ENCODE data around the gene PLPP2. TPM values are rescaled to one million over a fixed set of nuclear protein-coding genes. Genes with fewer than 3 reads are reported as not detected.
A peak's percentile ranks its signal among the peaks of the same experiment; 100 is the strongest.

The PLPP2 gene
- total RNA-seq, 6 donors from 2014 or later: 7.1 to 50.1 (median 16.7) TPM

DNA sequence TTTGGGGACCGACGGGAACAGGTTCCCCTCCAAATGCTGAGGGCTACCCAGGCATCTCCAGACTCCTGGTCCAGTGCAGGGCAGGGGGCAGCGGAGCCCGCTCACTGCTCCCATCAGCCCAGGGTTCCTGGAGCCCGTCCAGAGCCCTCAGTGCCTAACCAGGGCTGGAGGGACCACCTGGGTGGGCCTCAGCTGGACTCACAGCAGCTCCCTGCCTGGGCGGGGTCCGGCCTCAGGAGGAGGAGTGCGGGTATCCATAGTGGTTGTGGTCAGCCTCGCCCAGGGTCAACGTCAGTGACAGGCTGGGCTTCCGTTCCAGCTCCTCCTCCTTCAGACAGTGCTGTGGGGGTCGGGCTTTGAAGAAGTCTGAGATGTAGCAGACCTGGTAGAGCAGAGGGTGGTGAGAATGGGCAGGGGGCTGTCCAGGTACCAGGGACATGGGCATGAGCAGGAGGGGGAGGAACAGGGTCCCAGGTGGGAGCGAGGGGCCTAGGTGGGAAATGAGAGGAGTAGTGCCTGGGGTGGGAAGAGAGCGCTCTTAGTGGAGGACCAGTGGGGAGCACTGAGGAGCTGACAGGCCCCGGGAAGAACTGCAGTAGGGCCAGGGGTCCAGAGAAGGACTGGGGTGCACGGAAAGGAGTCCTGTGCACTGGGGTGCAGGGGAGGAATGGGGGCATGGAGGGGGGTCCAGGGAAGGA lies 9.9 kb downstream of the PLPP2 start:
- DNase-seq: no peak
- TF ChIP-seq POLR2AphosphoS5 (IDR thresholded peaks at IDR 0.05): no peak
- no peak for TF ChIP-seq EP300 (IDR thresholded peaks at IDR 0.05)
- TF ChIP-seq, protein P1, sequence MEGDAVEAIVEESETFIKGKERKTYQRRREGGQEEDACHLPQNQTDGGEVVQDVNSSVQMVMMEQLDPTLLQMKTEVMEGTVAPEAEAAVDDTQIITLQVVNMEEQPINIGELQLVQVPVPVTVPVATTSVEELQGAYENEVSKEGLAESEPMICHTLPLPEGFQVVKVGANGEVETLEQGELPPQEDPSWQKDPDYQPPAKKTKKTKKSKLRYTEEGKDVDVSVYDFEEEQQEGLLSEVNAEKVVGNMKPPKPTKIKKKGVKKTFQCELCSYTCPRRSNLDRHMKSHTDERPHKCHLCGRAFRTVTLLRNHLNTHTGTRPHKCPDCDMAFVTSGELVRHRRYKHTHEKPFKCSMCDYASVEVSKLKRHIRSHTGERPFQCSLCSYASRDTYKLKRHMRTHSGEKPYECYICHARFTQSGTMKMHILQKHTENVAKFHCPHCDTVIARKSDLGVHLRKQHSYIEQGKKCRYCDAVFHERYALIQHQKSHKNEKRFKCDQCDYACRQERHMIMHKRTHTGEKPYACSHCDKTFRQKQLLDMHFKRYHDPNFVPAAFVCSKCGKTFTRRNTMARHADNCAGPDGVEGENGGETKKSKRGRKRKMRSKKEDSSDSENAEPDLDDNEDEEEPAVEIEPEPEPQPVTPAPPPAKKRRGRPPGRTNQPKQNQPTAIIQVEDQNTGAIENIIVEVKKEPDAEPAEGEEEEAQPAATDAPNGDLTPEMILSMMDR (IDR thresholded peaks at IDR 0.05): no peak
- no peak for TF ChIP-seq POLR2A (IDR thresholded peaks at IDR 0.05)
- 76 to 81% methylated on average over 11 to 12 of the region's 16 CpGs for WGBS, 2 donors
- H3K4me3 ChIP-seq: no peak overlapping the region
- no peaks in the 10 kb centered on the region for H3K9me3 ChIP-seq
- no peak overlapping the region for H3K27ac ChIP-seq
- H3K27me3 ChIP-seq: no peaks in the 10 kb centered on the region
- no peaks in the 10 kb centered on the region for H3K4me1 ChIP-seq
- no peak for ATAC-seq (ENCODE audit: low FRiP score in 2 of 2)
- H3K36me3 ChIP-seq: peaks cover 0 to 3% (median 0%) of the 10 kb centered on the region in 4 donors

DNA sequence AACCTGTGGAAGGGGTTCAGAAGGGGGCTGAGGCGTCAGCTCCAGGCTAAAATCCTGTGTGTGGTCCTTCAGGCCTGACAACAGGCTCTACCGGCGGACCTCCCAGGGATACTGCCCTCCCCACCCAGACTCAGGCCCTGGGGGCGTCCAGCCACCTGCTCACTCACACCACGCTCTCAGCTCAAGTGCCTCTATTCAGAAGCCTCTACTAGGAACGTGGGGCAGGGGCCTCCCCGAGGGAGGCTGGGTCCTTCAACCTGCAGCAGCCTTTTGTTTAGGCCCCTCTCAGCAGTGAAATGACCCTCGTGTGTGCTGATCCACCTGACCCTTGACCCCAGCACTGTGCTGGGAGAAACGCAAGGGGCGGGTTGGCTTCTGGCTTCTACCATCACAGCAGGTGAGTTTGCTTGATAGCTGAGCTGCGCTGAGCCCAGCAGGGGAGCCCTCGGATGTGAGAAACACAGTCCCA lies 10.6 kb downstream of the PLPP2 start:
- Histone ChIP-seq H3K4me3 (no peak overlapping the region), H3K27me3 (no peaks in the 10 kb centered on the region), H3K4me1 (no peaks in the 10 kb centered on the region), H3K27ac (no peak overlapping the region), H3K36me3 (peaks cover 0 to 3% (median 0%) of the 10 kb centered on the region in 4 donors), H3K9me3 (no peaks in the 10 kb centered on the region)
- ATAC-seq (ENCODE audit: low FRiP score in 2 of 2) (no peak), DNase-seq (no peak)
- TF ChIP-seq EP300 (IDR thresholded peaks at IDR 0.05) (no peak), POLR2AphosphoS5 (IDR thresholded peaks at IDR 0.05) (no peak), POLR2A (IDR thresholded peaks at IDR 0.05) (no peak)
- TF ChIP-seq, protein P1 (IDR thresholded peaks at IDR 0.05): no peak
- 63 to 86% methylated on average over 4 to 12 of the region's 12 CpGs for WGBS, 2 donors

DNA sequence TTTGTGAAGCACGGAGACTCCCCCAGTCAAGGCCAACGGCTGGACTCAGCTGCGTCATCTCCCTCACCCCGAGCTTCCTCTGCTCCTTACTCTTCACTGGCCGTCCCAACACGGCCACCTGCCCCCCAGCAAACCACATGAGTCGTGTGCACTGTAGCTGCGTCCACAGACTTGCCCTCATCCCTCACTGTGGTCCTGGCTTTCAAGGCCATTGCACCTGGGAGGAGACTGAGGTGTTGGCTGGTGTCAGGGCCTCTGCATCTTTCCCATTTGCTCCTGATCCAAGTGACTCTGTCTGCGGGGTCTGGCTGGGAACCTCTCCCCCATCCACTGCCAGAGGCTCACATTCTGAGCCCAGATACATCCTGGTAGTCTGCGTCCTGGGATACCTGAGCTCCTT lies 11.5 kb downstream of the PLPP2 start:
- Histone ChIP-seq H3K27me3 (no peaks in the 10 kb centered on the region), H3K27ac (no peak overlapping the region), H3K36me3 (peaks cover 0 to 3% (median 0%) of the 10 kb centered on the region in 4 donors), H3K4me1 (no peaks in the 10 kb centered on the region), H3K4me3 (no peak overlapping the region), H3K9me3 (no peaks in the 10 kb centered on the region)
- DNase-seq: no peak
- WGBS, 2 donors: 71 to 87% methylated on average over 8 to 10 of the region's 10 CpGs
- ATAC-seq (ENCODE audit: low FRiP score in 2 of 2): peak in 1 of 2 donors; percentile 39
- TF ChIP-seq, protein P1 (IDR thresholded peaks at IDR 0.05): no peak
- no peak for TF ChIP-seq POLR2AphosphoS5 (IDR thresholded peaks at IDR 0.05)
- TF ChIP-seq POLR2A (IDR thresholded peaks at IDR 0.05): no peak
- no peak for TF ChIP-seq EP300 (IDR thresholded peaks at IDR 0.05)

DNA sequence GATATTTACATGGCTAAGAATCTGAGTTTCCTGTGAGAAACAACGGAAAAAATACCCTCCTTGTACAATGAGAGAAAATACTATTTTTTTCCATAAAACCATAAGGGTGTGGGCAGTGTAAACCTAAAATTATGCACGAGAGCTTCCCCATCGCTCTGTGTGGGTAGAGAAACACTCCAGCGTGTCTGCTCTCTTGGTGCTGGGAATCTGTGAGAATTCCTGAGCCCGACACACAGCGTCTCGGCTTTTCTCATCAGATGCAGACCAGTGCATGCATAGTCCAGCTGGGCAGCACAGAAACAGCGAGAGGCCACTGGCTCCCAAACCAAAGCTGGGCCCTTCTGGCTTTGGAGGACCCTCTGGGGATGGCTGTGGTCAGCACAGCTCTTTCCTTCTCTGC lies 12.0 kb downstream of the PLPP2 start:
- H3K4me1 ChIP-seq: no peaks in the 10 kb centered on the region
- 81 to 86% methylated on average over 8 of the region's 8 CpGs for WGBS, 2 donors
- H3K9me3 ChIP-seq: no peaks in the 10 kb centered on the region
- TF ChIP-seq, protein P1 (IDR thresholded peaks at IDR 0.05): no peak
- no peak for TF ChIP-seq POLR2AphosphoS5 (IDR thresholded peaks at IDR 0.05)
- TF ChIP-seq POLR2A (IDR thresholded peaks at IDR 0.05): no peak
- TF ChIP-seq EP300 (IDR thresholded peaks at IDR 0.05): no peak
- no peak overlapping the region for H3K27ac ChIP-seq
- H3K27me3 ChIP-seq: no peaks in the 10 kb centered on the region
- H3K4me3 ChIP-seq: no peak overlapping the region
- ATAC-seq (ENCODE audit: low FRiP score in 2 of 2): no peak
- no peak for DNase-seq
- H3K36me3 ChIP-seq: peaks cover 0 to 3% (median 0%) of the 10 kb centered on the region in 4 donors

Measured in upper lobe of left lung (tissue), 6 donors.